ENCODE measurements around the gene ARPC5L. TPM values are rescaled to one million over a fixed set of nuclear protein-coding genes. Genes with fewer than 3 reads are reported as not detected.
A peak's percentile ranks its signal among the peaks of the same experiment; 100 is the strongest.

The ARPC5L gene
- total and polyA plus RNA-seq, 9 of the 15 experiments (the other 6 are each of a cell fraction or from before 2014, with no cell fraction given) = 25.4 to 113 (median 63.8) TPM

GRCh38 chr9:124868511-124869465 lies 6.9 kb downstream of the ARPC5L start (continued):
- peak; percentile 27; the same call in 1 of the 2 replicates for TF ChIP-seq PKNOX1 (IDR thresholded peaks at IDR 0.05)
- TF ChIP-seq ZNF146 (CRISPR knock-in tag; IDR thresholded peaks at IDR 0.05; ENCODE audit: unreplicated experiment) = no peak
- peak; percentile 74 to 78; a peak in 3 of 4 replicates for TF ChIP-seq HDAC1 (IDR thresholded peaks at IDR 0.05)
- TF ChIP-seq PCBP1 (IDR thresholded peaks at IDR 0.05; ENCODE audit: low read depth, low read length, poor library complexity, severe bottlenecking) = peak; percentile 71
- 0 out of 2 replicates have a peak, but pooled peaks have one; percentile 22 for TF ChIP-seq SOX6 (IDR thresholded peaks at IDR 0.05)
- peak; percentile 14 for TF ChIP-seq U2AF1 (optimal IDR thresholded peaks at IDR 0.05; ENCODE audit: low read depth, low read length)
- TF ChIP-seq BCOR (IDR thresholded peaks at IDR 0.05) = 0 out of 2 replicates have a peak, but pooled peaks have one; percentile 8
- no peak for TF ChIP-seq ZNF274 (IDR thresholded peaks at IDR 0.05; ENCODE audit: borderline replicate concordance, low read depth, low read length)
- TF ChIP-seq, protein P1, sequence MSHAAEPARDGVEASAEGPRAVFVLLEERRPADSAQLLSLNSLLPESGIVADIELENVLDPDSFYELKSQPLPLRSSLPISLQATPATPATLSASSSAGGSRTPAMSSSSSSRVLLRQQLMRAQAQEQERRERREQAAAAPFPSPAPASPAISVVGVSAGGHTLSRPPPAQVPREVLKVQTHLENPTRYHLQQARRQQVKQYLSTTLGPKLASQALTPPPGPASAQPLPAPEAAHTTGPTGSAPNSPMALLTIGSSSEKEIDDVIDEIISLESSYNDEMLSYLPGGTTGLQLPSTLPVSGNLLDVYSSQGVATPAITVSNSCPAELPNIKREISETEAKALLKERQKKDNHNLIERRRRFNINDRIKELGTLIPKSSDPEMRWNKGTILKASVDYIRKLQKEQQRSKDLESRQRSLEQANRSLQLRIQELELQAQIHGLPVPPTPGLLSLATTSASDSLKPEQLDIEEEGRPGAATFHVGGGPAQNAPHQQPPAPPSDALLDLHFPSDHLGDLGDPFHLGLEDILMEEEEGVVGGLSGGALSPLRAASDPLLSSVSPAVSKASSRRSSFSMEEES (CRISPR knock-in tag; IDR thresholded peaks at IDR 0.05) = no peak
- TF ChIP-seq RBM14 (IDR thresholded peaks at IDR 0.05; ENCODE audit: borderline replicate concordance, insufficient read depth, low read depth, low read length) = peak; percentile 94; the same call in 1 of the 2 replicates
- TF ChIP-seq BDP1 (IDR thresholded peaks at IDR 0.05; ENCODE audit: insufficient read depth, insufficient read length) = no peak
- TF ChIP-seq, protein P2, sequence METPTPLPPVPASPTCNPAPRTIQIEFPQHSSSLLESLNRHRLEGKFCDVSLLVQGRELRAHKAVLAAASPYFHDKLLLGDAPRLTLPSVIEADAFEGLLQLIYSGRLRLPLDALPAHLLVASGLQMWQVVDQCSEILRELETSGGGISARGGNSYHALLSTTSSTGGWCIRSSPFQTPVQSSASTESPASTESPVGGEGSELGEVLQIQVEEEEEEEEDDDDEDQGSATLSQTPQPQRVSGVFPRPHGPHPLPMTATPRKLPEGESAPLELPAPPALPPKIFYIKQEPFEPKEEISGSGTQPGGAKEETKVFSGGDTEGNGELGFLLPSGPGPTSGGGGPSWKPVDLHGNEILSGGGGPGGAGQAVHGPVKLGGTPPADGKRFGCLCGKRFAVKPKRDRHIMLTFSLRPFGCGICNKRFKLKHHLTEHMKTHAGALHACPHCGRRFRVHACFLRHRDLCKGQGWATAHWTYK (CRISPR knock-in tag; IDR thresholded peaks at IDR 0.05) = 0 out of 2 replicates have a peak, but pooled peaks have one; percentile 27
- no peak for TF ChIP-seq ZKSCAN1 (IDR thresholded peaks at IDR 0.05; ENCODE audit: low read depth, low read length)
- TF ChIP-seq, protein P3, sequence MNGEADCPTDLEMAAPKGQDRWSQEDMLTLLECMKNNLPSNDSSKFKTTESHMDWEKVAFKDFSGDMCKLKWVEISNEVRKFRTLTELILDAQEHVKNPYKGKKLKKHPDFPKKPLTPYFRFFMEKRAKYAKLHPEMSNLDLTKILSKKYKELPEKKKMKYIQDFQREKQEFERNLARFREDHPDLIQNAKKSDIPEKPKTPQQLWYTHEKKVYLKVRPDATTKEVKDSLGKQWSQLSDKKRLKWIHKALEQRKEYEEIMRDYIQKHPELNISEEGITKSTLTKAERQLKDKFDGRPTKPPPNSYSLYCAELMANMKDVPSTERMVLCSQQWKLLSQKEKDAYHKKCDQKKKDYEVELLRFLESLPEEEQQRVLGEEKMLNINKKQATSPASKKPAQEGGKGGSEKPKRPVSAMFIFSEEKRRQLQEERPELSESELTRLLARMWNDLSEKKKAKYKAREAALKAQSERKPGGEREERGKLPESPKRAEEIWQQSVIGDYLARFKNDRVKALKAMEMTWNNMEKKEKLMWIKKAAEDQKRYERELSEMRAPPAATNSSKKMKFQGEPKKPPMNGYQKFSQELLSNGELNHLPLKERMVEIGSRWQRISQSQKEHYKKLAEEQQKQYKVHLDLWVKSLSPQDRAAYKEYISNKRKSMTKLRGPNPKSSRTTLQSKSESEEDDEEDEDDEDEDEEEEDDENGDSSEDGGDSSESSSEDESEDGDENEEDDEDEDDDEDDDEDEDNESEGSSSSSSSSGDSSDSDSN (IDR thresholded peaks at IDR 0.05; ENCODE audit: borderline replicate concordance in 1 of 2, low read depth in 2 of 2, low read length in 2 of 2) = peak; percentile 69 to 72; a peak in 2 of 4 replicates
- TF ChIP-seq FUS (optimal IDR thresholded peaks at IDR 0.05; ENCODE audit: low read depth, low read length) = peak; percentile 55
- TF ChIP-seq CBX3 (IDR thresholded peaks at IDR 0.05; ENCODE audit: borderline replicate concordance in 1 of 2, low read length in 2 of 2) = peak in 1 of 2 experiments; percentile 13; a peak in 1 of 3 replicates
- no peak for TF ChIP-seq ZNF780A (CRISPR knock-in tag; IDR thresholded peaks at IDR 0.05)
- no peak for TF ChIP-seq MIER1 (IDR thresholded peaks at IDR 0.05; ENCODE audit: low read depth)
